ENCODE measurements around the gene SRSF12. TPM values are rescaled to one million over a fixed set of nuclear protein-coding genes. Genes with fewer than 3 reads are reported as not detected.

Gene SRSF12
- total and polyA plus RNA-seq, 9 of the 15 experiments (the other 6 are each of a cell fraction or from before 2014, with no cell fraction given), result not detected

DNA sequence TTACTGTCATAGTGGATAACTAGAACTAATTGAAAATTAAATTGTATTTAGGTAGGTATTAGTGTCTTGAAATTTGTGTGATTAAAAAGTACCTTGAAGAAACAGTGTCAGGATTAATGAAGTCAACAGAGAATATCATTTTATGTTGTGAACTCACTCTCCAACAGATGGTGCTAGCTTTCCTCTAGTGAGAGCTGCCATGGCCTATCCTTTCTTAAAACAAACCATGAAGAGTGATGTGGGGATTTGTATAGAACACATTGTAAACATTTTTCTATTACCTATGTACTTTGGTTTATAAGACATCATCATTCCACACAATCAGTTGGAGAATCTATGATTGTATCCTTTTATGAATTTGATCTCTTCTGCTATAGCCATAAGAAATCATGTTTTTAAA, 4.8 kb upstream of the SRSF12 start:
- DNase-seq (ENCODE audit: extremely low read depth in 1 of 4, low spot score in 3 of 4) (no peak), ATAC-seq (peak; percentile 61; the same call in 1 of the 3 replicates), FAIRE-seq (peak; percentile 65)
- H4K20me1 ChIP-seq (replicated peaks; ENCODE audit: control insufficient read depth, insufficient read depth, low read length), result no peaks in the 10 kb centered on the region
- no peaks in the 10 kb centered on the region for H3K79me2 ChIP-seq (ENCODE audit: control insufficient read depth, insufficient read depth, low read length)
- H3K9ac ChIP-seq (ENCODE audit: insufficient read depth in 1 of 2, low read depth in 2 of 2, low read length in 2 of 2), result no peak overlapping the region
- H3K27me3 ChIP-seq (ENCODE audit: control insufficient read depth in 2 of 2, insufficient read depth in 2 of 2, low read length in 2 of 2), result no peaks in the 10 kb centered on the region
- no TSS peak for BruUV-seq (replicated peaks)
- no peaks in the 10 kb centered on the region for H3K4me1 ChIP-seq (replicated peaks in 1 of 2; ENCODE audit: control insufficient read depth in 2 of 2, insufficient read depth in 2 of 2, low read length in 2 of 2)
- no peak overlapping the region for H3K27ac ChIP-seq (ENCODE audit: extremely low read depth, low read depth, low read length)
- intact Hi-C loops (cut with micrococcal nuclease) (loop anchor here (1.0 to 5.0 kb wide), 2 partner anchors 120 to 140 kb away; no protein-coding TSS in a partner anchor), in situ Hi-C loops (cut with MboI) (no loop called here)
- no peak overlapping the region for H2AFZ ChIP-seq (ENCODE audit: low read depth, low read length)
- H3K9me3 ChIP-seq (replicated peaks; ENCODE audit: control insufficient read depth, insufficient read depth, low read depth, low read length), result no peaks in the 10 kb centered on the region
- H3K9me1 ChIP-seq (ENCODE audit: control insufficient read depth, insufficient read depth, low read length), result no peaks in the 10 kb centered on the region
- ChIA-PET CTCF (ENCODE audit: low intra/inter-chr PET ratio) (no interaction called here), POLR2A (no interaction called here)
- H3K4me3 ChIP-seq, result no peak overlapping the region
- H3K36me3 ChIP-seq (ENCODE audit: control insufficient read depth, insufficient read depth, low read length), result no peaks in the 10 kb centered on the region
- H3K4me2 ChIP-seq (ENCODE audit: insufficient read depth, low read length), result no peak overlapping the region
- TF ChIP-seq RBFOX2 (IDR thresholded peaks at IDR 0.05; ENCODE audit: low read depth, low read length) (no peak), ZNF75A (CRISPR knock-in tag; IDR thresholded peaks at IDR 0.05) (no peak), MYC (IDR thresholded peaks at IDR 0.05; ENCODE audit: low read depth, low read length) (no peak), MYC (CRISPR knock-in tag; IDR thresholded peaks at IDR 0.05; ENCODE audit: borderline replicate concordance, low read depth) (no peak), GTF2F1 (IDR thresholded peaks at IDR 0.05; ENCODE audit: low read depth, low read length) (no peak), CHD2 (IDR thresholded peaks at IDR 0.05; ENCODE audit: low read depth, low read length) (no peak), ZNF551 (CRISPR knock-in tag; IDR thresholded peaks at IDR 0.05) (no peak), ZFP36 (IDR thresholded peaks at IDR 0.05; ENCODE audit: low read depth, low read length, partially characterized antibody) (no peak), RAD21 (CRISPR knock-in tag; conservative IDR thresholded peaks at IDR 0.05 in 1 of 2, IDR thresholded peaks at IDR 0.05 in 1 of 2) (peak; percentile 56 to 81), ZBTB1 (CRISPR knock-in tag; IDR thresholded peaks at IDR 0.05; ENCODE audit: borderline replicate concordance, low read depth) (no peak), ZNF57 (CRISPR knock-in tag; IDR thresholded peaks at IDR 0.05) (no peak), RBM22 (IDR thresholded peaks at IDR 0.05; ENCODE audit: low read depth, low read length, poor library complexity, severe bottlenecking) (no peak), ZNF124 (CRISPR knock-in tag; IDR thresholded peaks at IDR 0.05) (no peak), ZNF778 (CRISPR knock-in tag; IDR thresholded peaks at IDR 0.05) (no peak)
- TF ChIP-seq, protein P1, sequence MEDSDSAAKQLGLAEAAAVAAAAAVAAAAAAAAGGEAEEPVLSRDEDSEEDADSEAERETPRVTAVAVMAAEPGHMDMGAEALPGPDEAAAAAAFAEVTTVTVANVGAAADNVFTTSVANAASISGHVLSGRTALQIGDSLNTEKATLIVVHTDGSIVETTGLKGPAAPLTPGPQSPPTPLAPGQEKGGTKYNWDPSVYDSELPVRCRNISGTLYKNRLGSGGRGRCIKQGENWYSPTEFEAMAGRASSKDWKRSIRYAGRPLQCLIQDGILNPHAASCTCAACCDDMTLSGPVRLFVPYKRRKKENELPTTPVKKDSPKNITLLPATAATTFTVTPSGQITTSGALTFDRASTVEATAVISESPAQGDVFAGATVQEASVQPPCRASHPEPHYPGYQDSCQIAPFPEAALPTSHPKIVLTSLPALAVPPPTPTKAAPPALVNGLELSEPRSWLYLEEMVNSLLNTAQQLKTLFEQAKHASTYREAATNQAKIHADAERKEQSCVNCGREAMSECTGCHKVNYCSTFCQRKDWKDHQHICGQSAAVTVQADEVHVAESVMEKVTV (CRISPR knock-in tag; IDR thresholded peaks at IDR 0.05), result peak; percentile 55; the same call in 1 of the 2 replicates
- TF ChIP-seq, protein P2, sequence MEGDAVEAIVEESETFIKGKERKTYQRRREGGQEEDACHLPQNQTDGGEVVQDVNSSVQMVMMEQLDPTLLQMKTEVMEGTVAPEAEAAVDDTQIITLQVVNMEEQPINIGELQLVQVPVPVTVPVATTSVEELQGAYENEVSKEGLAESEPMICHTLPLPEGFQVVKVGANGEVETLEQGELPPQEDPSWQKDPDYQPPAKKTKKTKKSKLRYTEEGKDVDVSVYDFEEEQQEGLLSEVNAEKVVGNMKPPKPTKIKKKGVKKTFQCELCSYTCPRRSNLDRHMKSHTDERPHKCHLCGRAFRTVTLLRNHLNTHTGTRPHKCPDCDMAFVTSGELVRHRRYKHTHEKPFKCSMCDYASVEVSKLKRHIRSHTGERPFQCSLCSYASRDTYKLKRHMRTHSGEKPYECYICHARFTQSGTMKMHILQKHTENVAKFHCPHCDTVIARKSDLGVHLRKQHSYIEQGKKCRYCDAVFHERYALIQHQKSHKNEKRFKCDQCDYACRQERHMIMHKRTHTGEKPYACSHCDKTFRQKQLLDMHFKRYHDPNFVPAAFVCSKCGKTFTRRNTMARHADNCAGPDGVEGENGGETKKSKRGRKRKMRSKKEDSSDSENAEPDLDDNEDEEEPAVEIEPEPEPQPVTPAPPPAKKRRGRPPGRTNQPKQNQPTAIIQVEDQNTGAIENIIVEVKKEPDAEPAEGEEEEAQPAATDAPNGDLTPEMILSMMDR (IDR thresholded peaks at IDR 0.05 in 2 of 3, conservative IDR thresholded peaks at IDR 0.05 in 1 of 3; ENCODE audit: insufficient read depth in 2 of 3, low read depth in 1 of 3, low read length in 3 of 3), result peak; percentile 2 to 58 (median 37); a peak in 4 of 6 replicates
- TF ChIP-seq, protein P3, sequence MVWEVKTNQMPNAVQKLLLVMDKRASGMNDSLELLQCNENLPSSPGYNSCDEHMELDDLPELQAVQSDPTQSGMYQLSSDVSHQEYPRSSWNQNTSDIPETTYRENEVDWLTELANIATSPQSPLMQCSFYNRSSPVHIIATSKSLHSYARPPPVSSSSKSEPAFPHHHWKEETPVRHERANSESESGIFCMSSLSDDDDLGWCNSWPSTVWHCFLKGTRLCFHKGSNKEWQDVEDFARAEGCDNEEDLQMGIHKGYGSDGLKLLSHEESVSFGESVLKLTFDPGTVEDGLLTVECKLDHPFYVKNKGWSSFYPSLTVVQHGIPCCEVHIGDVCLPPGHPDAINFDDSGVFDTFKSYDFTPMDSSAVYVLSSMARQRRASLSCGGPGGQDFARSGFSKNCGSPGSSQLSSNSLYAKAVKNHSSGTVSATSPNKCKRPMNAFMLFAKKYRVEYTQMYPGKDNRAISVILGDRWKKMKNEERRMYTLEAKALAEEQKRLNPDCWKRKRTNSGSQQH (CRISPR knock-in tag; IDR thresholded peaks at IDR 0.05), result no peak

Data from K562 (cell line).